Astrocyte (in vitro differentiated cells and primary cell): ENCODE results near the gene AUTS2.

Experiments used
- EZH2 ChIP-seq: IDR thresholded peaks from 2 replicates; pipeline ENCODE4 v1.6.1; 2012; ENCODE audit warnings: mild to moderate bottlenecking, low read length, inconsistent platforms; ENCODE audit not compliant: insufficient read depth
- TF ChIP-seq, protein P1 (sequence below): IDR thresholded peaks from 2 replicates; pipeline ENCODE4 v1.5.1; 2011; ENCODE audit warnings: low read depth, mild to moderate bottlenecking, inconsistent platforms, low read length, moderate library complexity; ENCODE audit not compliant: insufficient read depth

GRCh38 chr7:70649323-70649722 lies 1051.0 kb downstream of the AUTS2 start:
- TF ChIP-seq, protein P1, sequence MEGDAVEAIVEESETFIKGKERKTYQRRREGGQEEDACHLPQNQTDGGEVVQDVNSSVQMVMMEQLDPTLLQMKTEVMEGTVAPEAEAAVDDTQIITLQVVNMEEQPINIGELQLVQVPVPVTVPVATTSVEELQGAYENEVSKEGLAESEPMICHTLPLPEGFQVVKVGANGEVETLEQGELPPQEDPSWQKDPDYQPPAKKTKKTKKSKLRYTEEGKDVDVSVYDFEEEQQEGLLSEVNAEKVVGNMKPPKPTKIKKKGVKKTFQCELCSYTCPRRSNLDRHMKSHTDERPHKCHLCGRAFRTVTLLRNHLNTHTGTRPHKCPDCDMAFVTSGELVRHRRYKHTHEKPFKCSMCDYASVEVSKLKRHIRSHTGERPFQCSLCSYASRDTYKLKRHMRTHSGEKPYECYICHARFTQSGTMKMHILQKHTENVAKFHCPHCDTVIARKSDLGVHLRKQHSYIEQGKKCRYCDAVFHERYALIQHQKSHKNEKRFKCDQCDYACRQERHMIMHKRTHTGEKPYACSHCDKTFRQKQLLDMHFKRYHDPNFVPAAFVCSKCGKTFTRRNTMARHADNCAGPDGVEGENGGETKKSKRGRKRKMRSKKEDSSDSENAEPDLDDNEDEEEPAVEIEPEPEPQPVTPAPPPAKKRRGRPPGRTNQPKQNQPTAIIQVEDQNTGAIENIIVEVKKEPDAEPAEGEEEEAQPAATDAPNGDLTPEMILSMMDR, result no peak
- TF ChIP-seq EZH2, result no peak
